WTC11 (cell line): Measurements from ENCODE around the gene CTDP1. TPM values are rescaled to one million over a fixed set of nuclear protein-coding genes. Genes with fewer than 3 reads are reported as not detected.
A peak's percentile ranks its signal among the peaks of the same experiment; 100 is the strongest.

ENCODE experiments used
- ATAC-seq: fragments of 200-7000 bp; cut with Tn5 transposase; 2 replicates; pipeline ENCODE4 v1.10.0; 2021; ENCODE audit warnings: mild to moderate bottlenecking, moderate library complexity
- CTCF ChIA-PET: fragments of 300-600 bp; sonication (Branson Sonifier 250); formaldehyde crosslinking; loops from one replicate; lab custom pipeline; 2021; ENCODE audit warnings: antibody characterized with exemption; lab: Charles Lee
- POLR2A ChIA-PET: fragments of 350-600 bp; sonication (Branson Sonifier 250); formaldehyde crosslinking; loops from one replicate; lab custom pipeline; 2021; ENCODE audit warnings: antibody characterized with exemption; lab: Charles Lee
- DNase-seq: peaks from one replicate; pipeline ENCODE4 v3.0.0; 2021; ENCODE audit warnings: low spot score
- H3K27ac Mint-ChIP-seq: 2 replicates; pipeline ENCODE4 v1.8.0; 2021; ENCODE audit warnings: mixed read lengths
- H3K27me3 Mint-ChIP-seq: 2 replicates; pipeline ENCODE4 v1.8.0; 2021; ENCODE audit warnings: low read depth, mild to moderate bottlenecking, moderate library complexity, mixed read lengths
- H3K36me3 Mint-ChIP-seq: 2 replicates; pipeline ENCODE4 v1.8.0; 2021; ENCODE audit warnings: mixed read lengths
- H3K4me1 Mint-ChIP-seq: 2 replicates; pipeline ENCODE4 v1.8.0; 2022; ENCODE audit warnings: mixed read lengths
- H3K4me3 Mint-ChIP-seq: 2 replicates; pipeline ENCODE4 v1.8.0; 2021; ENCODE audit warnings: mild to moderate bottlenecking, moderate library complexity, mixed read lengths
- H3K9me3 Mint-ChIP-seq: 2 replicates; pipeline ENCODE4 v1.8.0; 2021; ENCODE audit warnings: mixed read lengths
- HMGA2 ChIP-seq: fragments of 250-450 bp; sonication (Bioruptor Pico); IDR thresholded peaks from 2 replicates; pipeline ENCODE4 v1.4.0; 2021; ENCODE audit warnings: mild to moderate bottlenecking, moderate library complexity
- MYBL2 ChIP-seq: sonication (generic); formaldehyde crosslinking; IDR thresholded peaks from 2 replicates; pipeline ENCODE4 v1.8.1; 2023; ENCODE audit warnings: mild to moderate bottlenecking, moderate library complexity, missing genetic modification reagents
- NR2C2 ChIP-seq: sonication (generic); formaldehyde crosslinking; IDR thresholded peaks from 2 replicates; pipeline ENCODE4 v1.8.0; 2022; ENCODE audit warnings: mild to moderate bottlenecking, missing genetic modification reagents
- RELA ChIP-seq: sonication (generic); formaldehyde crosslinking; IDR thresholded peaks from 2 replicates; pipeline ENCODE4 v1.8.1; 2022; ENCODE audit warnings: missing genetic modification reagents, mild to moderate bottlenecking, borderline replicate concordance
- RORB ChIP-seq: fragments of 250-450 bp; sonication (Bioruptor Pico); IDR thresholded peaks from 2 replicates; pipeline ENCODE4 v1.9.0; 2021; ENCODE audit warnings: mild to moderate bottlenecking
- ZNF396 ChIP-seq: fragments of 250-450 bp; sonication (Bioruptor Pico); IDR thresholded peaks from 2 replicates; pipeline ENCODE4 v1.8.0; 2021; ENCODE audit warnings: mild to moderate bottlenecking, moderate library complexity, borderline replicate concordance
- ZNF671 ChIP-seq: fragments of 250-450 bp; sonication (Bioruptor Pico); IDR thresholded peaks from 2 replicates; pipeline ENCODE4 v1.8.0; 2021; ENCODE audit warnings: mild to moderate bottlenecking
- total RNA-seq: library from RNA; stranded (reverse); gene quantifications from 3 replicates; pipeline ENCODE4 v1.2.3, GENCODE V29; 2021
- TF ChIP-seq, protein P1 (sequence below): sonication (generic); formaldehyde crosslinking; IDR thresholded peaks from 2 replicates; pipeline ENCODE4 v1.8.1; 2022; ENCODE audit warnings: low read depth, mild to moderate bottlenecking, moderate library complexity, missing genetic modification reagents, borderline replicate concordance
- TF ChIP-seq, protein P2 (sequence below): sonication (generic); formaldehyde crosslinking; IDR thresholded peaks from 2 replicates; pipeline ENCODE4 v1.8.1; 2023; ENCODE audit warnings: mild to moderate bottlenecking, missing genetic modification reagents
- TF ChIP-seq, protein P3 (sequence below): sonication (generic); formaldehyde crosslinking; IDR thresholded peaks from 2 replicates; pipeline ENCODE4 v1.8.1; 2022; ENCODE audit warnings: mild to moderate bottlenecking, missing genetic modification reagents, moderate library complexity, borderline replicate concordance
- TF ChIP-seq, protein P4 (sequence below): fragments of 250-450 bp; sonication (Bioruptor Pico); IDR thresholded peaks from 2 replicates; pipeline ENCODE4 v2.1.2; 2022; ENCODE audit warnings: mild to moderate bottlenecking, moderate library complexity
- TF ChIP-seq, protein P5 (sequence below): fragments of 250-450 bp; sonication (Bioruptor Pico); IDR thresholded peaks from 2 replicates; pipeline ENCODE4 v1.9.0; 2021; ENCODE audit warnings: mild to moderate bottlenecking
- TF ChIP-seq, protein P6 (sequence below): sonication (generic); formaldehyde crosslinking; IDR thresholded peaks from 2 replicates; pipeline ENCODE4 v1.8.0; 2022; ENCODE audit warnings: mild to moderate bottlenecking, missing genetic modification reagents

The CTDP1 gene
- total RNA-seq, 1 experiment from 2014 or later, result 39.7 TPM

DNA sequence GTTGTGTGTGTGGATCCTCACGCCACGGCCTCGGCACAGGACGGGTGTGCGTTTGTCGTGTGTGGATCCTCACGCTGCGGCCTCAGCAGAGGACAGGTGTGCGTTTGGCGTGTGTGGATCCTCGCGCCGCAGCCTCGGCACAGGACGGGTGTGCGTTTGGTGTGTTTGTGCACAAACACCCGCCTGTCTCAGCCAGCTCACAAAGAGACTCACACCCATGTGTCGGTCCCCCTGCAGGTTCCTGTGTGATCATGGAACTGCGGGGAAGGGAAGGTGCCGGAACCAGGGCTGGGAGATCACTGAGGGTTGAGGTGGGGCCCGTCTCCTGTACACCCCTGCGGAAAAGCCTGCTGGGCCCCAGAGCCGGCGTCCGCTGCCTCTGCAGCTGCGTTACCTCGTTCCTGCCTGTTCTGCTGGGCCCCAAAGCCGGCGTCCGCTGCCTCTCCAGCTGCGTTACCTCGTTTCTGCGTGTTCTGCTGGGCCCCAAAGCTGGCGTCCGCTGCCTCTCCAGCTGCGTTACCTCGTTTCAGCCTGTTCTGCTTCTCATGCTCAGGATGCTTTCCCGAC, 53.6 kb downstream of the CTDP1 start (continued):
- TF ChIP-seq, protein P1, sequence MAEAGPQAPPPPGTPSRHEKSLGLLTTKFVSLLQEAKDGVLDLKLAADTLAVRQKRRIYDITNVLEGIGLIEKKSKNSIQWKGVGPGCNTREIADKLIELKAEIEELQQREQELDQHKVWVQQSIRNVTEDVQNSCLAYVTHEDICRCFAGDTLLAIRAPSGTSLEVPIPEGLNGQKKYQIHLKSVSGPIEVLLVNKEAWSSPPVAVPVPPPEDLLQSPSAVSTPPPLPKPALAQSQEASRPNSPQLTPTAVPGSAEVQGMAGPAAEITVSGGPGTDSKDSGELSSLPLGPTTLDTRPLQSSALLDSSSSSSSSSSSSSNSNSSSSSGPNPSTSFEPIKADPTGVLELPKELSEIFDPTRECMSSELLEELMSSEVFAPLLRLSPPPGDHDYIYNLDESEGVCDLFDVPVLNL, result no peak
- TF ChIP-seq, protein P2, sequence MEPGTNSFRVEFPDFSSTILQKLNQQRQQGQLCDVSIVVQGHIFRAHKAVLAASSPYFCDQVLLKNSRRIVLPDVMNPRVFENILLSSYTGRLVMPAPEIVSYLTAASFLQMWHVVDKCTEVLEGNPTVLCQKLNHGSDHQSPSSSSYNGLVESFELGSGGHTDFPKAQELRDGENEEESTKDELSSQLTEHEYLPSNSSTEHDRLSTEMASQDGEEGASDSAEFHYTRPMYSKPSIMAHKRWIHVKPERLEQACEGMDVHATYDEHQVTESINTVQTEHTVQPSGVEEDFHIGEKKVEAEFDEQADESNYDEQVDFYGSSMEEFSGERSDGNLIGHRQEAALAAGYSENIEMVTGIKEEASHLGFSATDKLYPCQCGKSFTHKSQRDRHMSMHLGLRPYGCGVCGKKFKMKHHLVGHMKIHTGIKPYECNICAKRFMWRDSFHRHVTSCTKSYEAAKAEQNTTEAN (CRISPR knock-in tag), result no peak
- TF ChIP-seq, all 79 proteins: peak for 0

DNA sequence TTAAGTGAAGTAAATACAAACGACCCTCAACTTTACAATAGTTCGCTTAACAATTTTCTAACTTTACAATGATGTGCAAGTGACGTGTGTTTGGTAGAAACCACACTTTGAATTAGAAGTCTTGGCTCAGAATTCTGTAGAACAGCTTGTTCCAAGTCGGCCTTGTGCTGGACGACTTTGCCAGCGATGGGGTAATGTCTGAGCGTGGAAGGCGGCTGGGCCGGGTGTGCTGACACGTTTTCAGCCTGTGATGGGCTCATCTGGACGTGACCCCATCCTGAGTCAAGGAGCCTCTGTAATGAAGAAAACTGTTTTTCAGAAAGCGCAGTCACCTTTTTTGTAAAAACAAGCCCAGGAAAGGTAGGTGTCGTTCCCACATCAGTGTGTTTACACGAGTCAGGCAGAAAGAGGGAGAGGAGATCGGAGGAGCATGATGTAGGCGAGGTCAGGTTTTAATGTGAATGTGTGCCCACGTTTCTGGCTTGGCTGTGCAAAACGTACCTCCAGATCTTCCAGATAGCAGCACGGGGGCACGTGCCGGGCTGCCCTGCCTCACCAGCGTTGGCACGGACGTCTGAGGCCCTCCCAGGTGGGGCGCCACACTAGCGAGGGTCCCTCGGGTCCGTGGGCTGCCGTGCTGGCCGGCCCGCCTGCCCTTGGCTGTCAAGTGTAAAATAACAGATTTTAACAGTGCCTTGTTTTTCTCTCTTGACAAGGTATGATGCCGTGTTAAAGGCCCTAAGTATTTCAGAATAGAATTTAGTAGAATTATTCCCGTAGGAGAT, 54.6 kb downstream of the CTDP1 start:
- TF ChIP-seq, protein P3, sequence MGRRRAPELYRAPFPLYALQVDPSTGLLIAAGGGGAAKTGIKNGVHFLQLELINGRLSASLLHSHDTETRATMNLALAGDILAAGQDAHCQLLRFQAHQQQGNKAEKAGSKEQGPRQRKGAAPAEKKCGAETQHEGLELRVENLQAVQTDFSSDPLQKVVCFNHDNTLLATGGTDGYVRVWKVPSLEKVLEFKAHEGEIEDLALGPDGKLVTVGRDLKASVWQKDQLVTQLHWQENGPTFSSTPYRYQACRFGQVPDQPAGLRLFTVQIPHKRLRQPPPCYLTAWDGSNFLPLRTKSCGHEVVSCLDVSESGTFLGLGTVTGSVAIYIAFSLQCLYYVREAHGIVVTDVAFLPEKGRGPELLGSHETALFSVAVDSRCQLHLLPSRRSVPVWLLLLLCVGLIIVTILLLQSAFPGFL, result no peak
- ChIA-PET CTCF (interaction anchor here (0.7 kb wide), 1 partner anchor 193 kb away, joined by 3 read pairs; no protein-coding TSS in a partner anchor), POLR2A (no interaction called here)
- DNase-seq, result no peak
- peaks cover 9% of the 10 kb centered on the region for H3K9me3 Mint-ChIP-seq
- peak overlapping the region; percentile 60 for H3K27ac Mint-ChIP-seq
- peaks cover 63% of the 10 kb centered on the region for H3K36me3 Mint-ChIP-seq
- no peak overlapping the region for H3K4me3 Mint-ChIP-seq
- no peaks in the 10 kb centered on the region for H3K4me1 Mint-ChIP-seq
- H3K27me3 Mint-ChIP-seq, result no peaks in the 10 kb centered on the region
- ATAC-seq, result no peak

DNA sequence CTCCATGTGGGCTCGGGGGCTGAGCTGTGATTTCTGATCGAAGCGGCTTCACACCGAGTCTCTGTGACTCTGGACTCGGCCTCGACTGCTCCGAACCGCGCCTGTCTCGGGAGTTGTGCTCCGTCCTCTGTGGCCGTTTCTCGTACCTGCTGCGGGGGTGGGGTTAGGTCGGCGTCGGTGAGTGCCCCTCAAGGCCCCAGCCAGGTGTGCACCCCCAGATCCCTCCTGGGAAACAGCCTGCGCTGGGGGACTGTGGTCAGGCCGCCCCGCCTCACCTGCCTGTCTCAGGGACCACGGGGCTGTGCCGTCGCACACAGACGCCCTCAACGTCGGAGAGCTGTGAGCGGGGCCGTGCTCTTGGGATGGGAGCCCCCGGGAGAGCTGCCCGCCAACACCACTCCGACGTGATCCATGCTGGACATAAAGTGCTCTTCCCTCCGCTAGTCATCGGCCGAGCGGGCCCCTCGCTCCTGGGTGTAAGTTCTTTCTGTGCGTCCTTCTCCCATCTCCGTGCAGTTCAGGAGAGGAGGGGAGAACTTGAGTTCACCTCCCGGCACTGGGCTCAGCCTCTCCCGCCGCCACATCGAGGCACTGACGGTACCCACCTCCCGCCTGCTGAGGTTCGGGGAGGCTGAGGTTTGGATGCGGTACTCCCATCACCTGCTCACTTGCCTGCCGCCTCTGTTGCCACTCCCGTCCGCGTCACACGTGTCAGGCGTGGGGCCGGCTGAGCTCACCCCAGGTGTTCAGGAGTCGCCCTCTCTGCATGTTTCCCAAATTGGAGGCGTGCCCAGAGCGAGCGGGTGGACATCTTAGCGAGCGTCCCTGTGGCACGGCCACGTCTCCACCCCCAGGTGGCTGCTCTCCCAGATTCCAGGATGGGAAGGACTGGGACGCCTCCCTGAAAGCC, 55.7 kb downstream of the CTDP1 start:
- CTCF ChIA-PET, result no interaction called here
- POLR2A ChIA-PET, result no interaction called here
- H3K4me3 Mint-ChIP-seq, result no peak overlapping the region
- no peak for ATAC-seq
- no peak overlapping the region; the same call in 1 of the 2 replicates for H3K27ac Mint-ChIP-seq
- H3K9me3 Mint-ChIP-seq, result peaks cover 9% of the 10 kb centered on the region
- peaks cover 53% of the 10 kb centered on the region for H3K36me3 Mint-ChIP-seq
- H3K27me3 Mint-ChIP-seq, result no peaks in the 10 kb centered on the region
- no peak for DNase-seq
- H3K4me1 Mint-ChIP-seq, result no peaks in the 10 kb centered on the region
- TF ChIP-seq RELA (CRISPR knock-in tag) (no peak), HMGA2 (CRISPR knock-in tag) (no peak), ZNF396 (CRISPR knock-in tag) (no peak), ZNF671 (CRISPR knock-in tag) (no peak), RORB (CRISPR knock-in tag) (no peak), NR2C2 (no peak), MYBL2 (CRISPR knock-in tag) (no peak)
- TF ChIP-seq, protein P4, sequence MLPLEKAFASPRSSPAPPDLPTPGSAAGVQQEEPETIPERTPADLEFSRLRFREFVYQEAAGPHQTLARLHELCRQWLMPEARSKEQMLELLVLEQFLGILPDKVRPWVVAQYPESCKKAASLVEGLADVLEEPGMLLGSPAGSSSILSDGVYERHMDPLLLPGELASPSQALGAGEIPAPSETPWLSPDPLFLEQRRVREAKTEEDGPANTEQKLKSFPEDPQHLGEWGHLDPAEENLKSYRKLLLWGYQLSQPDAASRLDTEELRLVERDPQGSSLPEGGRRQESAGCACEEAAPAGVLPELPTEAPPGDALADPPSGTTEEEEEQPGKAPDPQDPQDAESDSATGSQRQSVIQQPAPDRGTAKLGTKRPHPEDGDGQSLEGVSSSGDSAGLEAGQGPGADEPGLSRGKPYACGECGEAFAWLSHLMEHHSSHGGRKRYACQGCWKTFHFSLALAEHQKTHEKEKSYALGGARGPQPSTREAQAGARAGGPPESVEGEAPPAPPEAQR (CRISPR knock-in tag), result no peak
- TF ChIP-seq, protein P5, sequence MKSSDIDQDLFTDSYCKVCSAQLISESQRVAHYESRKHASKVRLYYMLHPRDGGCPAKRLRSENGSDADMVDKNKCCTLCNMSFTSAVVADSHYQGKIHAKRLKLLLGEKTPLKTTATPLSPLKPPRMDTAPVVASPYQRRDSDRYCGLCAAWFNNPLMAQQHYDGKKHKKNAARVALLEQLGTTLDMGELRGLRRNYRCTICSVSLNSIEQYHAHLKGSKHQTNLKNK (CRISPR knock-in tag), result no peak
- TF ChIP-seq, protein P6, sequence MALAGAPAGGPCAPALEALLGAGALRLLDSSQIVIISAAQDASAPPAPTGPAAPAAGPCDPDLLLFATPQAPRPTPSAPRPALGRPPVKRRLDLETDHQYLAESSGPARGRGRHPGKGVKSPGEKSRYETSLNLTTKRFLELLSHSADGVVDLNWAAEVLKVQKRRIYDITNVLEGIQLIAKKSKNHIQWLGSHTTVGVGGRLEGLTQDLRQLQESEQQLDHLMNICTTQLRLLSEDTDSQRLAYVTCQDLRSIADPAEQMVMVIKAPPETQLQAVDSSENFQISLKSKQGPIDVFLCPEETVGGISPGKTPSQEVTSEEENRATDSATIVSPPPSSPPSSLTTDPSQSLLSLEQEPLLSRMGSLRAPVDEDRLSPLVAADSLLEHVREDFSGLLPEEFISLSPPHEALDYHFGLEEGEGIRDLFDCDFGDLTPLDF, result no peak
